Ramos (cell line): Measurements from ENCODE around the gene TNNI2.

Source experiments
- in situ Hi-C: fragments of 300-500 bp; cut with MboI; formaldehyde crosslinking; loops from one replicate; pipeline ENCODE4 v1.14.3; 2022; ENCODE audit warnings: low sequenced_read_pairs; ENCODE audit not compliant: unreplicated experiment

TNNI2 gene

GRCh38 chr11:1831338-1832210 is 7.2 kb upstream of the TNNI2 start:
- in situ Hi-C loops, result loop anchor here (10.0 kb wide), 1 partner anchor 323 kb away; no protein-coding TSS in a partner anchor

- in situ Hi-C loops, result loop anchor here (10.0 kb wide), 1 partner anchor 322 kb away; no protein-coding TSS in a partner anchor
Observed at GRCh38 chr11:1832211-1832919, 6.4 kb upstream of the TNNI2 start.

- in situ Hi-C loops, result loop anchor here (10.0 kb wide), 1 partner anchor 322 kb away; no protein-coding TSS in a partner anchor
Observed at GRCh38 chr11:1832920-1833295, 5.9 kb upstream of the TNNI2 start.

GRCh38 chr11:1834062-1834610 is 4.6 kb upstream of the TNNI2 start:
- in situ Hi-C loops, result loop anchor here (10.0 kb wide), 1 partner anchor 321 kb away; no protein-coding TSS in a partner anchor

- in situ Hi-C loops, result loop anchor here (10.0 kb wide), 1 partner anchor 320 kb away; no protein-coding TSS in a partner anchor
Observed at GRCh38 chr11:1834779-1835670, 3.8 kb upstream of the TNNI2 start, which contains the start of gene SYT8. Gene SYT8, plus strand, starts transcription at chr11:1834990. Its CDS starts 116 bp downstream, at chr11:1835106.

GRCh38 chr11:1835671-1836010 is 3.1 kb upstream of the TNNI2 start:
- in situ Hi-C loops, result loop anchor here (10.0 kb wide), 1 partner anchor 319 kb away; no protein-coding TSS in a partner anchor

- in situ Hi-C loops, result loop anchor here (10.0 kb wide), 1 partner anchor 319 kb away; no protein-coding TSS in a partner anchor
Observed at GRCh38 chr11:1836011-1836945, 2.5 kb upstream of the TNNI2 start.

- in situ Hi-C loops, result loop anchor here (10.0 kb wide), 1 partner anchor 317 kb away; no protein-coding TSS in a partner anchor
Observed at GRCh38 chr11:1837171-1838076, 1.4 kb upstream of the TNNI2 start.

- in situ Hi-C loops, result loop anchor here (10.0 kb wide), 1 partner anchor 317 kb away; no protein-coding TSS in a partner anchor
Observed at GRCh38 chr11:1838077-1838425, 730 bp upstream of the TNNI2 start.

- in situ Hi-C loops, result loop anchor here (10.0 kb wide), 1 partner anchor 315 kb away; no protein-coding TSS in a partner anchor
Observed at GRCh38 chr11:1839204-1839923, 583 bp downstream of the TNNI2 start.

GRCh38 chr11:1839924-1840779 is 1.4 kb downstream of the TNNI2 start:
- in situ Hi-C loops, result loop anchor here (10.0 kb wide), 1 partner anchor 315 kb away; no protein-coding TSS in a partner anchor

GRCh38 chr11:1840780-1841480 is 2.1 kb downstream of the TNNI2 start:
- in situ Hi-C loops, result no loop called here

- in situ Hi-C loops, result no loop called here
Observed at GRCh38 chr11:1841511-1842148, 2.8 kb downstream of the TNNI2 start.

GRCh38 chr11:1842149-1843097 is 3.6 kb downstream of the TNNI2 start:
- in situ Hi-C loops, result no loop called here
